ENCODE measurements around the gene ZAR1L.

Gene ZAR1L

GRCh38 chr13:32297206-32297605 is 18.0 kb downstream of the ZAR1L start:
- in situ Hi-C loops (cut with MboI; ENCODE audit: low pct_unique_long_range_greater_than_20kb, low sequenced_read_pairs, unreplicated experiment) = no loop called here
- TF ChIP-seq CTCF (IDR thresholded peaks at IDR 0.05; ENCODE audit: extremely low read depth, insufficient read depth, missing control alignments) = no peak
- DNase-seq (ENCODE audit: low spot score) = no peak

- in situ Hi-C loops (cut with MboI; ENCODE audit: low pct_unique_long_range_greater_than_20kb, low sequenced_read_pairs, unreplicated experiment) = no loop called here
- no peak for TF ChIP-seq CTCF (IDR thresholded peaks at IDR 0.05; ENCODE audit: extremely low read depth, insufficient read depth, missing control alignments)
- no peak for DNase-seq (ENCODE audit: low spot score)
Observed at GRCh38 chr13:32285633-32285965, 29.6 kb downstream of the ZAR1L start.

- in situ Hi-C loops (cut with MboI; ENCODE audit: low pct_unique_long_range_greater_than_20kb, low sequenced_read_pairs, unreplicated experiment) = no loop called here
- no peak for DNase-seq (ENCODE audit: low spot score)
- TF ChIP-seq CTCF (IDR thresholded peaks at IDR 0.05; ENCODE audit: extremely low read depth, insufficient read depth, missing control alignments) = no peak
Observed at GRCh38 chr13:32284927-32285632, 30.1 kb downstream of the ZAR1L start.

- DNase-seq (ENCODE audit: low spot score) = no peak
- TF ChIP-seq CTCF (IDR thresholded peaks at IDR 0.05; ENCODE audit: extremely low read depth, insufficient read depth, missing control alignments) = no peak
- in situ Hi-C loops (cut with MboI; ENCODE audit: low pct_unique_long_range_greater_than_20kb, low sequenced_read_pairs, unreplicated experiment) = no loop called here
Observed at GRCh38 chr13:32282096-32282711, 33.0 kb downstream of the ZAR1L start.

- no peak for DNase-seq (ENCODE audit: low spot score)
- in situ Hi-C loops (cut with MboI; ENCODE audit: low pct_unique_long_range_greater_than_20kb, low sequenced_read_pairs, unreplicated experiment) = no loop called here
- TF ChIP-seq CTCF (IDR thresholded peaks at IDR 0.05; ENCODE audit: extremely low read depth, insufficient read depth, missing control alignments) = no peak
Observed at GRCh38 chr13:32281096-32281495, 34.1 kb downstream of the ZAR1L start.

GRCh38 chr13:32278426-32278825 is 36.7 kb downstream of the ZAR1L start:
- DNase-seq (ENCODE audit: low spot score) = peak; percentile 20
- in situ Hi-C loops (cut with MboI; ENCODE audit: low pct_unique_long_range_greater_than_20kb, low sequenced_read_pairs, unreplicated experiment) = no loop called here
- TF ChIP-seq CTCF (IDR thresholded peaks at IDR 0.05; ENCODE audit: extremely low read depth, insufficient read depth, missing control alignments) = no peak
